ENCODE measurements around the gene MAML2.

MAML2 gene

GRCh38 chr11:95926726-95927125 is 416.3 kb downstream of the MAML2 start:
- H3K4me3 ChIP-seq (ENCODE audit: low read depth, low read length): no peak overlapping the region
- TF ChIP-seq CTCF (IDR thresholded peaks at IDR 0.05; ENCODE audit: insufficient read depth, low read depth, low read length, missing control alignments): no peak
- no peak for DNase-seq (ENCODE audit: low read depth)
